Colonic mucosa (tissue), 4 donors: Measurements from ENCODE around the gene NOXO1. TPM values are rescaled to one million over a fixed set of nuclear protein-coding genes. Genes with fewer than 3 reads are reported as not detected.
"Not testable (repeated sequence)": the region's sequence is repeated elsewhere in the genome, so short reads cannot be mapped to it uniquely, and the experiment has no call there.

ENCODE experiments used
- DNase-seq: peaks from one replicate; pipeline ENCODE4 v3.0.0-alpha.2; 2020
- H3K27ac ChIP-seq: fragments of 200-600 bp; one replicate; pipeline ENCODE4 v1.8.0; 2021
- H3K27me3 ChIP-seq: fragments of 200-600 bp; one replicate; pipeline ENCODE4 v1.8.0; 2021
- H3K36me3 ChIP-seq: fragments of 200-600 bp; one replicate; pipeline ENCODE4 v1.8.0; 2021
- H3K4me1 ChIP-seq: fragments of 200-600 bp; one replicate; pipeline ENCODE4 v1.8.0; 2021; ENCODE audit warnings: mild to moderate bottlenecking
- H3K4me3 ChIP-seq: fragments of 200-600 bp; one replicate; pipeline ENCODE4 v1.8.0; 2021
- H3K9ac ChIP-seq, 2 donors: one replicate each; pipeline ENCODE4 v1.7.0; 2013; ENCODE audit warnings: control low read depth in 2 of 2, low read depth in 2 of 2, low read length in 2 of 2
- H3K9me3 ChIP-seq: fragments of 200-600 bp; one replicate; pipeline ENCODE4 v1.8.0; 2021
- intact Hi-C: fragments of 100-400 bp; cut with DNase I; formaldehyde crosslinking; loops from one replicate; pipeline ENCODE4 v1.14.1; 2022
- total RNA-seq, 2 donors: library from RNA; stranded (reverse); fragmentation: NEBNext Ultra II Directional in 1 of 2; extraction: Animal tissue kit (Norgen Biotek cat#: 25700) in 1 of 2; gene quantifications; one replicate each; pipeline ENCODE4 v1.2.1, GENCODE V29; 2021
- TF ChIP-seq, protein P1 (sequence below): fragments of 200-600 bp; IDR thresholded peaks from one replicate; pipeline ENCODE4 v1.8.0; 2022; ENCODE audit warnings: antibody characterized with exemption, mild to moderate bottlenecking
- donor health status: healthy.
- donor health status: DM: no; HTN: no; CAD: no.
- donor health status: DM: no; HTN: no; CAD: no.

The NOXO1 gene
- total RNA-seq, 2 donors from 2014 or later: 43.9 to 80.1 TPM

DNA sequence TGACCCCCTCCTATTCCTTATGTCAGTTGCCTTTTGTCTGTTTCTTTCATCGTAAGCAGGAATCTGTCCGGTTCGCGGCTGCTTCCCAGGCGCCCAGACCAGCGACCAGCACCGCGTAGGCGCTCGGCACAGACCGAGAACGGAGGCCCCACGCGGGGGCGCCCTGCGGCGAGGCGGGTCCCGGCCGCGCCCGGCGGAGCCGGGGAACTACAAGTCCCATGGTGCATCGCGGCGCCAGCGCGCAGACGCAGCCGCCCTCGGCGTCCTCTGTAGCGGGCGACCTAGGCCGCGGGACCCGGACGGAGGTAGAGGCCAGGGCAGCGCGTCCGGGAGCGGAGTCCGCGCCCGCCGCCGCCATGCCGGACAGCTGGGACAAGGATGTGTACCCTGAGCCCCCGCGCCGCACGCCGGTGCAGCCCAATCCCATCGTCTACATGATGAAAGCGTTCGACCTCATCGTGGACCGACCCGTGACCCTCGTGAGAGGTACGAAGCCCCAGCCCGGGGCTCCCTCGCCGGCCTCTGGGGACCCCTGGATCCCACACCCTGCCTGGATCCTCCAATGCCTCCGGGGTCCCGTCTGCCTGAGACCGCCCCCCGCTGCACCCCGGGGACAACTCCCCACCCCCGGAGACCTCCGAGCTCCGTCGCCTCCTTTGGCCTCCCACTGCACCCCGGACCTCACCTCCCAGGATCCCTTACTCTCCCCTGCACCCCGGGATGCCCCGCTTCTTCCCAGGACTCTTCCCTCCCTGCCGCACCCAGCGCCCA, 21.8 kb downstream of the NOXO1 start, which contains the start of gene NDUFB10:
Gene NDUFB10 (plus strand): TSS at position 270 of the 771 bp plus-strand sequence. CDS start 87 bp downstream, at position 357.
- TF ChIP-seq, protein P1, sequence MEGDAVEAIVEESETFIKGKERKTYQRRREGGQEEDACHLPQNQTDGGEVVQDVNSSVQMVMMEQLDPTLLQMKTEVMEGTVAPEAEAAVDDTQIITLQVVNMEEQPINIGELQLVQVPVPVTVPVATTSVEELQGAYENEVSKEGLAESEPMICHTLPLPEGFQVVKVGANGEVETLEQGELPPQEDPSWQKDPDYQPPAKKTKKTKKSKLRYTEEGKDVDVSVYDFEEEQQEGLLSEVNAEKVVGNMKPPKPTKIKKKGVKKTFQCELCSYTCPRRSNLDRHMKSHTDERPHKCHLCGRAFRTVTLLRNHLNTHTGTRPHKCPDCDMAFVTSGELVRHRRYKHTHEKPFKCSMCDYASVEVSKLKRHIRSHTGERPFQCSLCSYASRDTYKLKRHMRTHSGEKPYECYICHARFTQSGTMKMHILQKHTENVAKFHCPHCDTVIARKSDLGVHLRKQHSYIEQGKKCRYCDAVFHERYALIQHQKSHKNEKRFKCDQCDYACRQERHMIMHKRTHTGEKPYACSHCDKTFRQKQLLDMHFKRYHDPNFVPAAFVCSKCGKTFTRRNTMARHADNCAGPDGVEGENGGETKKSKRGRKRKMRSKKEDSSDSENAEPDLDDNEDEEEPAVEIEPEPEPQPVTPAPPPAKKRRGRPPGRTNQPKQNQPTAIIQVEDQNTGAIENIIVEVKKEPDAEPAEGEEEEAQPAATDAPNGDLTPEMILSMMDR: peak; percentile 51
- peak; percentile 95 for DNase-seq
- H3K36me3 ChIP-seq: no peaks in the 10 kb centered on the region
- intact Hi-C loops: no loop called here
- peak within 1 kb of the TSS; percentile 79 for H3K27ac ChIP-seq
- peak within 1 kb of the TSS; percentile 83 for H3K4me3 ChIP-seq
- H3K9me3 ChIP-seq: no peaks in the 10 kb centered on the region
- H3K27me3 ChIP-seq: no peaks in the 10 kb centered on the region
- H3K9ac ChIP-seq: peak within 1 kb of the TSS; percentile 84 to 89
- peaks cover 7% of the 10 kb centered on the region for H3K4me1 ChIP-seq

DNA sequence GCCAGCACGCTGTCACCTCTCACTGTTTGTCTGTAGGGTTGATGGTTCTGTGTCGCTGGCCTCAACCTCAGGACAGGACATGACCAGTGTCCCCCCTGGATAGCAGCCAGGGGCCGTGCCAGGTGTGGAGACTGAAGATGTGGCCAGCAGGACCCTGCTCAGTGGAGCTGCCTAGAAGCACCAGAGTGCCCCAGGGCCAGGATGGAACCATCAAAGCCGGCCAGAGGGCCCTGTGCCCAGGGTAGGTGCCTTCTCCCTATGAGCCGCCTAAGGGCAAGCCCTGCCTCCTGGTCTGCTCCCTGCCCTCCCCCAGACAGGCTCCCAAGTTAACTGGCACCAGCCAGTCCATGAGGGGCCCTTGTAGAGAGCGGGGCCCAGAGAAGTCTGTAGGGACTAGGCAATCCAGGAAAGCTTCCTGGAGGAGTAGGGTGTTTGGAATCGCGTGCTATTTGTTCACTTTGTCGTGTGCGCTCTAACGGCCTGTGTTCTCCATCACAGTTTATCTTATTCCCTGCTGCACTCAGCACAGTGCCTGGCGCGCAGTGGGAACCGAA, 22.5 kb downstream of the NOXO1 start:
- no peak for DNase-seq
- intact Hi-C loops: no loop called here
- TF ChIP-seq, protein P1: no peak
- peak overlapping the region; percentile 79 for H3K27ac ChIP-seq
- no peaks in the 10 kb centered on the region for H3K27me3 ChIP-seq
- H3K4me1 ChIP-seq: peaks cover 7% of the 10 kb centered on the region
- peak overlapping the region in 1 of 2 donors; percentile 84 for H3K9ac ChIP-seq
- H3K9me3 ChIP-seq: no peaks in the 10 kb centered on the region
- H3K4me3 ChIP-seq: peak overlapping the region; percentile 83
- no peaks in the 10 kb centered on the region for H3K36me3 ChIP-seq

DNA sequence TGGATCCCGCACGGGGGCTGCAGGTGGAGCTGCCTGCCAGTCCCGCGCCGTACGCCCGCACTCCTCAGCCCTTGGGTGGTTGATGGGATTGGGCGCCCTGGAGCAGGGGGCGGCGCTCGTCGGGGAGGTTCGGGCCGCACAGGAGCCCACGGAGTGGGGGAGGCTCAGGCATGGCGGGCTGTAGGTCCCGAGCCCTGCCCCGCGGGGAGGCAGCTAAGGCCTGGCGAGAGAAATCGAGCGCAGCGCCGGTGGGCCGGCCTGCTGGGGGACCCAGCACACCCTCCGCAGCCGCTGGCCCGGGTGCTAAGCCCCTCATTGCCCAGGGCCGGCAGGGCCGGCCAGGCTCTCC, 23.2 kb downstream of the NOXO1 start:
- H3K4me1 ChIP-seq, H3K27me3 ChIP-seq, DNase-seq, H3K27ac ChIP-seq, H3K9me3 ChIP-seq, H3K9ac ChIP-seq, H3K4me3 ChIP-seq, H3K36me3 ChIP-seq, intact Hi-C loops: not testable (repeated sequence)

DNA sequence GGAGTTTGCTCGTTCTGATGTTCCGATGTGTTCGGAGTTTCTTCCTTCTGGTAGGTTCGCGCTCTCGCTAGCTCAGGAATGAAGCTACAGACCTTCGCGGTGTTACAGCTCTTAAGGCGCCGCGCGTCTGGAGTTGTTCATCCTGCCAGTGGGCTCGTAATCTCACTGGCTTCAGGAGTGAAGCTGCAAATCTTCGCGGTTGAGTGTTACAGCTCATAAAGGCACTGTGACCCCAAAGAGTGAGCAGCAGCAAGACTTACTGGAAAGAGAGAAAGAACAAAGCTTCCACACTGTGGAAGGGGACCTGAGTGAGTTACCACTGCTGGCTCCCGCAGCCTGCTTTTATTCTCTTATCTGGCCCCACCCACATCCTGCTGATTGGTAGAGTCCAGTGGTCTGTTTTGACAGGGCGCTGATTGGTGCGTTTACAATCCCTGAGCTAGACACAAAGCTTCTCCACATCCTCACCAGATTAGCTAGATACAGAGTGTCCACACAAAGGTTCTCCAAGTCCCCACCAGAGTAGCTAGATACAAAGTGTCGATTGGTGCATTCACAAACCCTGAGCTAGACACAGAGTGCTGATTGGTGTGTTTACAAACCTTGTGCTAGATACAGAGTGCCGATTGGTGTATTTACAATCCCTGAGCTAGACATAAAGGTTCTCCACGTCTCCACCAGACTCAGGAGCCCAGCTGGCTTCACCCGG, 23.7 kb downstream of the NOXO1 start:
- H3K4me1 ChIP-seq, DNase-seq, H3K36me3 ChIP-seq, H3K27ac ChIP-seq, intact Hi-C loops, H3K9ac ChIP-seq, H3K27me3 ChIP-seq, H3K4me3 ChIP-seq, H3K9me3 ChIP-seq: not testable (repeated sequence)

DNA sequence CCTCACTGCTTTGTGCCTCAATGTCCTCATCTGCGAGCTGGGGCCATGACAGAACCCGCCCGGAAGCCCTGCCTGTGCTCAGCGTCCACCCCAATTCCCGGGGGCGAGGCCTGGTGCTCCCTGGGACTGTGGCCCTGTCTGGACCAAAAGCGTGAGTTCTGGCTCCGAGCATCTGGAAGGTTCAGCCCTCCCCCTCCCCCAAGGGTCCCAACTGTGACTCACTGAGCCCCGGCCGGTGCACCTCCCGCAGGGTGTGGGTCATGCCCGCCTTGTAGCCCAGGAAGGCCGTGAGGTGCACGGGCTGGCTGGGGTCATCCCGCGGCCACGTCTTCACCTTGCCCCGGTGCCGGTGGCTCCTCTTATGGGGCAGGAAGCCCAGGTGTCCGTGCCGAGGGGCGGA, 27.5 kb downstream of the NOXO1 start:
- DNase-seq: no peak
- H3K27ac ChIP-seq: no peak overlapping the region
- H3K4me3 ChIP-seq: no peak overlapping the region
- H3K9ac ChIP-seq: no peak overlapping the region
- no peaks in the 10 kb centered on the region for H3K9me3 ChIP-seq
- TF ChIP-seq, protein P1: no peak
- no peaks in the 10 kb centered on the region for H3K36me3 ChIP-seq
- intact Hi-C loops: no loop called here
- no peaks in the 10 kb centered on the region for H3K4me1 ChIP-seq
- H3K27me3 ChIP-seq: no peaks in the 10 kb centered on the region

DNA sequence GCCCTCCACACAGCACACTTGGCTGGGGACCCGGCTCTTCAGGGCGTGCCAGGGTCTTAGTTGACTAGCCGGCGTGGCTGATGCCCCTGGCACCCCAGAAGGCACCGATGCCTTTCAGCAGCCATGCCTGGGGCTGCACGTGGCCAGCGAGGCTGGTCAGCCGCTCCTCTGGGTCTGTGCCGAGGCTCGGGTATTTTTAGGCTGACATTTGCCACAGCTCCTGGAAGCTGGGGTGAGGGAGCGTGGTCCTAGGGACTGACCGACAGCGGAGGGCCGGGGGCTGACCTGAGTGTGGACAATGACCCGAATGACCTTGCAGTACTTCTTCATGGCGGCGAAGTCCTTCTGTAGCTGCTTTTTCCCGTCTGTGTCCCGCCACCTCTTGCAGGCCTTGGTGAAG, 30.7 kb downstream of the NOXO1 start:
- H3K9ac ChIP-seq: no peak overlapping the region
- H3K36me3 ChIP-seq: no peaks in the 10 kb centered on the region
- no peak for DNase-seq
- no peak overlapping the region for H3K27ac ChIP-seq
- H3K9me3 ChIP-seq: no peaks in the 10 kb centered on the region
- TF ChIP-seq, protein P1: no peak
- H3K27me3 ChIP-seq: no peaks in the 10 kb centered on the region
- intact Hi-C loops: no loop called here
- no peak overlapping the region for H3K4me3 ChIP-seq
- H3K4me1 ChIP-seq: no peaks in the 10 kb centered on the region
